Ishikawa (cell line): ENCODE data around the gene PTPRN2.

ENCODE experiments used
- CEBPB ChIP-seq: IDR thresholded peaks from 2 replicates; pipeline ENCODE4 v1.6.1; 2012
- CREB1 ChIP-seq: IDR thresholded peaks from 2 replicates; pipeline ENCODE4 v1.6.1; 2012; ENCODE audit warnings: low read depth
- EGR1 ChIP-seq: IDR thresholded peaks from 2 replicates; pipeline ENCODE4 v1.6.1; 2012
- FOXM1 ChIP-seq: IDR thresholded peaks from 2 replicates; pipeline ENCODE4 v1.6.1; 2012; ENCODE audit warnings: low read depth, borderline replicate concordance
- RAD21 ChIP-seq: IDR thresholded peaks from 2 replicates; pipeline ENCODE4 v1.6.1; 2012; ENCODE audit warnings: low read depth
- TF ChIP-seq, protein P1 (sequence below): IDR thresholded peaks from 2 replicates; pipeline ENCODE4 v1.6.1; 2012; ENCODE audit warnings: low read depth, mild to moderate bottlenecking
- TF ChIP-seq, protein P2 (sequence below): IDR thresholded peaks from 2 replicates; pipeline ENCODE4 v1.6.1; 2012
- TF ChIP-seq, protein P3 (sequence below): IDR thresholded peaks from 2 replicates; pipeline ENCODE4 v1.6.1; 2012

DNA sequence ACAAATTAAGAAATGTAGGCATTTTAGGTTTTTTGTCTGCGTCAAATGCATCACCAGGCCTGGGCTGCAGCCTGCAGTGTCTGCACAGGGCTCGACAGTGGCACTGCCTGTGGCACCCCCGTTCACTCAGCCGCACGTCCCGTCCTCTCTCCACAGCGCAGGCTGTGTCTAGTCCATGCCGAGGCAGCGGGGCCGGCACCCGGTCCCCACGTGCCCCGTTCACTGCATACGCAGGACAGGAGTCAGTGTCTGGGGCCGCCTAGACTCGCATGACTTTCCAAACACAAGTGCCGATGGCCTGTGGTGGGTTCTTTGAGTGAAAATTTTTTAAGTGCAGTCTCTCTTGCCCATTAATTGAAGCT lies 446.4 kb downstream of the PTPRN2 start:
- TF ChIP-seq FOXM1 (no peak), RAD21 (no peak), CEBPB (no peak), EGR1 (no peak), CREB1 (no peak)
- TF ChIP-seq, protein P1, sequence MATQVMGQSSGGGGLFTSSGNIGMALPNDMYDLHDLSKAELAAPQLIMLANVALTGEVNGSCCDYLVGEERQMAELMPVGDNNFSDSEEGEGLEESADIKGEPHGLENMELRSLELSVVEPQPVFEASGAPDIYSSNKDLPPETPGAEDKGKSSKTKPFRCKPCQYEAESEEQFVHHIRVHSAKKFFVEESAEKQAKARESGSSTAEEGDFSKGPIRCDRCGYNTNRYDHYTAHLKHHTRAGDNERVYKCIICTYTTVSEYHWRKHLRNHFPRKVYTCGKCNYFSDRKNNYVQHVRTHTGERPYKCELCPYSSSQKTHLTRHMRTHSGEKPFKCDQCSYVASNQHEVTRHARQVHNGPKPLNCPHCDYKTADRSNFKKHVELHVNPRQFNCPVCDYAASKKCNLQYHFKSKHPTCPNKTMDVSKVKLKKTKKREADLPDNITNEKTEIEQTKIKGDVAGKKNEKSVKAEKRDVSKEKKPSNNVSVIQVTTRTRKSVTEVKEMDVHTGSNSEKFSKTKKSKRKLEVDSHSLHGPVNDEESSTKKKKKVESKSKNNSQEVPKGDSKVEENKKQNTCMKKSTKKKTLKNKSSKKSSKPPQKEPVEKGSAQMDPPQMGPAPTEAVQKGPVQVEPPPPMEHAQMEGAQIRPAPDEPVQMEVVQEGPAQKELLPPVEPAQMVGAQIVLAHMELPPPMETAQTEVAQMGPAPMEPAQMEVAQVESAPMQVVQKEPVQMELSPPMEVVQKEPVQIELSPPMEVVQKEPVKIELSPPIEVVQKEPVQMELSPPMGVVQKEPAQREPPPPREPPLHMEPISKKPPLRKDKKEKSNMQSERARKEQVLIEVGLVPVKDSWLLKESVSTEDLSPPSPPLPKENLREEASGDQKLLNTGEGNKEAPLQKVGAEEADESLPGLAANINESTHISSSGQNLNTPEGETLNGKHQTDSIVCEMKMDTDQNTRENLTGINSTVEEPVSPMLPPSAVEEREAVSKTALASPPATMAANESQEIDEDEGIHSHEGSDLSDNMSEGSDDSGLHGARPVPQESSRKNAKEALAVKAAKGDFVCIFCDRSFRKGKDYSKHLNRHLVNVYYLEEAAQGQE, result no peak
- TF ChIP-seq, protein P2, sequence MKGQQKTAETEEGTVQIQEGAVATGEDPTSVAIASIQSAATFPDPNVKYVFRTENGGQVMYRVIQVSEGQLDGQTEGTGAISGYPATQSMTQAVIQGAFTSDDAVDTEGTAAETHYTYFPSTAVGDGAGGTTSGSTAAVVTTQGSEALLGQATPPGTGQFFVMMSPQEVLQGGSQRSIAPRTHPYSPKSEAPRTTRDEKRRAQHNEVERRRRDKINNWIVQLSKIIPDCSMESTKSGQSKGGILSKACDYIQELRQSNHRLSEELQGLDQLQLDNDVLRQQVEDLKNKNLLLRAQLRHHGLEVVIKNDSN, result no peak
- TF ChIP-seq, protein P3, sequence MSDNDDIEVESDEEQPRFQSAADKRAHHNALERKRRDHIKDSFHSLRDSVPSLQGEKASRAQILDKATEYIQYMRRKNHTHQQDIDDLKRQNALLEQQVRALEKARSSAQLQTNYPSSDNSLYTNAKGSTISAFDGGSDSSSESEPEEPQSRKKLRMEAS, result no peak
